Liver (tissue), 9 donors: ENCODE data around the gene ABTB2. TPM values are rescaled to one million over a fixed set of nuclear protein-coding genes. Genes with fewer than 3 reads are reported as not detected.

Source experiments
- DNase-seq: peaks from one replicate; pipeline ENCODE4 v3.0.0-alpha.2; 2017; ENCODE audit warnings: low spot score
- H3K27ac ChIP-seq, 2 donors: one replicate each; pipeline ENCODE4 v1.7.0; 2013; ENCODE audit warnings: inconsistent platforms in 2 of 2, low read length in 2 of 2, control low read depth in 1 of 2, low read depth in 1 of 2, mild to moderate bottlenecking in 1 of 2
- H3K27me3 ChIP-seq, 4 donors: one replicate each; pipeline versions ENCODE4 v1.6.1 to v1.7.0; 2013; ENCODE audit warnings: low read length in 3 of 4, inconsistent platforms in 1 of 4, mild to moderate bottlenecking in 1 of 4, moderate library complexity in 1 of 4; ENCODE audit not compliant: control insufficient read depth in 4 of 4, insufficient read depth in 4 of 4
- H3K36me3 ChIP-seq, 4 donors: one replicate each; pipeline versions ENCODE4 v1.6.1 to v1.7.0; 2013; ENCODE audit warnings: low read length in 3 of 4, mild to moderate bottlenecking in 3 of 4, low read depth in 1 of 4, moderate library complexity in 1 of 4; ENCODE audit not compliant: control insufficient read depth in 4 of 4, insufficient read depth in 3 of 4
- H3K4me1 ChIP-seq, 4 donors: one replicate each; pipeline versions ENCODE4 v1.6.1 to v1.7.0; 2013; ENCODE audit warnings: low read length in 3 of 4, mild to moderate bottlenecking in 3 of 4, moderate library complexity in 1 of 4; ENCODE audit not compliant: control insufficient read depth in 4 of 4, insufficient read depth in 4 of 4
- H3K4me3 ChIP-seq, 3 donors: one replicate each; pipeline versions ENCODE4 v1.6.1 to v1.7.0; 2013; ENCODE audit warnings: low read length in 3 of 3, control low read depth in 1 of 3, low read depth in 1 of 3, mild to moderate bottlenecking in 1 of 3
- H3K9ac ChIP-seq, 2 donors: one replicate each; pipeline ENCODE4 v1.7.0; 2013; ENCODE audit warnings: low read length in 2 of 2, mild to moderate bottlenecking in 2 of 2, moderate library complexity in 2 of 2, control low read depth in 1 of 2, low read depth in 1 of 2
- H3K9me3 ChIP-seq, 4 donors: one replicate each; pipeline versions ENCODE4 v1.6.1 to v1.7.0; 2013; ENCODE audit warnings: low read length in 3 of 4; ENCODE audit not compliant: control insufficient read depth in 4 of 4
- CTCF ChIP-seq: fragments of 150-350 bp; IDR thresholded peaks from 2 replicates; pipeline ENCODE4 v1.5.1; 2017; ENCODE audit warnings: improper control_type of control experiment, low read depth, low read length; ENCODE audit not compliant: missing input control
- EGR1 ChIP-seq, 2 donors: IDR thresholded peaks; 2 replicates each; pipeline ENCODE4 v1.6.1; 2016 to 2018; ENCODE audit warnings: antibody characterized with exemption in 2 of 2, low read depth in 2 of 2
- FOXA1 ChIP-seq: IDR thresholded peaks from 2 replicates; pipeline ENCODE4 v1.6.1; 2016; ENCODE audit warnings: antibody characterized with exemption
- GABPA ChIP-seq, 2 donors: IDR thresholded peaks in 1 of 2; conservative IDR thresholded peaks in 1 of 2; 2 replicates each; pipeline ENCODE4 v1.6.1; 2016; ENCODE audit warnings: antibody characterized with exemption in 2 of 2, mild to moderate bottlenecking in 1 of 2, moderate library complexity in 1 of 2
- RXRA ChIP-seq, 2 donors: IDR thresholded peaks; 2 replicates each; pipeline ENCODE4 v1.6.1; 2017 to 2018; ENCODE audit warnings: antibody characterized with exemption in 2 of 2, mild to moderate bottlenecking in 1 of 2
- TAF1 ChIP-seq: conservative IDR thresholded peaks from 2 replicates; pipeline ENCODE4 v1.6.1; 2016; ENCODE audit warnings: antibody characterized with exemption, mild to moderate bottlenecking
- WGBS: extraction: QIAGEN DNeasy Blood & Tissue Kit; methylation state at CpG from one replicate; pipeline ENCODE4 v1.1.7; 2013; 5-methylcytosine and 5-hydroxymethylcytosine counted together
- polyA plus RNA-seq, 2 donors: library from polyadenylated mRNA; stranded (reverse) in 1 of 2; unstranded in 1 of 2; fragments of 200-250 nt in 1 of 2; fragments of >200 nt in 1 of 2; fragmentation: Nextera tagmentation in 1 of 2; extraction: Ambion mirVana in 1 of 2; gene quantifications; one replicate each; pipeline versions ENCODE4 v1.2.1 to v1.2.3, GENCODE V29; 2013 to 2015
- total RNA-seq, 2 donors: library from RNA; depleted of rRNA; stranded (reverse); fragments of >200 nt; gene quantifications; one replicate each; pipeline ENCODE4 v1.2.3, GENCODE V29; 2014
- TF ChIP-seq, protein P1 (sequence below): IDR thresholded peaks from 2 replicates; pipeline ENCODE4 v1.6.1; 2016; ENCODE audit warnings: antibody characterized with exemption
- TF ChIP-seq, protein P2 (sequence below): IDR thresholded peaks from 2 replicates; pipeline ENCODE4 v1.6.1; 2016; ENCODE audit warnings: antibody characterized with exemption
- TF ChIP-seq, protein P3 (sequence below): IDR thresholded peaks from 2 replicates; pipeline ENCODE4 v1.6.1; 2016; ENCODE audit warnings: antibody characterized with exemption, mild to moderate bottlenecking
- donor health status: healthy.
- donor health status: healthy.
- donor health status: healthy.
- donor health status: healthy.
- donor health status: healthy.

The ABTB2 gene
- total and polyA plus RNA-seq, 4 donors = 2.4 to 8.9 (median 6.1) TPM

- TF ChIP-seq, protein P1, sequence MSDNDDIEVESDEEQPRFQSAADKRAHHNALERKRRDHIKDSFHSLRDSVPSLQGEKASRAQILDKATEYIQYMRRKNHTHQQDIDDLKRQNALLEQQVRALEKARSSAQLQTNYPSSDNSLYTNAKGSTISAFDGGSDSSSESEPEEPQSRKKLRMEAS = no peak
- TF ChIP-seq, protein P2, sequence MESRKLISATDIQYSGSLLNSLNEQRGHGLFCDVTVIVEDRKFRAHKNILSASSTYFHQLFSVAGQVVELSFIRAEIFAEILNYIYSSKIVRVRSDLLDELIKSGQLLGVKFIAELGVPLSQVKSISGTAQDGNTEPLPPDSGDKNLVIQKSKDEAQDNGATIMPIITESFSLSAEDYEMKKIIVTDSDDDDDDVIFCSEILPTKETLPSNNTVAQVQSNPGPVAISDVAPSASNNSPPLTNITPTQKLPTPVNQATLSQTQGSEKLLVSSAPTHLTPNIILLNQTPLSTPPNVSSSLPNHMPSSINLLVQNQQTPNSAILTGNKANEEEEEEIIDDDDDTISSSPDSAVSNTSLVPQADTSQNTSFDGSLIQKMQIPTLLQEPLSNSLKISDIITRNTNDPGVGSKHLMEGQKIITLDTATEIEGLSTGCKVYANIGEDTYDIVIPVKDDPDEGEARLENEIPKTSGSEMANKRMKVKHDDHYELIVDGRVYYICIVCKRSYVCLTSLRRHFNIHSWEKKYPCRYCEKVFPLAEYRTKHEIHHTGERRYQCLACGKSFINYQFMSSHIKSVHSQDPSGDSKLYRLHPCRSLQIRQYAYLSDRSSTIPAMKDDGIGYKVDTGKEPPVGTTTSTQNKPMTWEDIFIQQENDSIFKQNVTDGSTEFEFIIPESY = no peak
- TF ChIP-seq EGR1 (IDR thresholded peaks at IDR 0.05; ENCODE audit: low read depth in 2 of 2) = no peak
- TF ChIP-seq TAF1 = no peak
- TF ChIP-seq CTCF = no peak
- TF ChIP-seq GABPA (IDR thresholded peaks at IDR 0.05 in 1 of 2, conservative IDR thresholded peaks at IDR 0.05 in 1 of 2) = no peak
- TF ChIP-seq, protein P3, sequence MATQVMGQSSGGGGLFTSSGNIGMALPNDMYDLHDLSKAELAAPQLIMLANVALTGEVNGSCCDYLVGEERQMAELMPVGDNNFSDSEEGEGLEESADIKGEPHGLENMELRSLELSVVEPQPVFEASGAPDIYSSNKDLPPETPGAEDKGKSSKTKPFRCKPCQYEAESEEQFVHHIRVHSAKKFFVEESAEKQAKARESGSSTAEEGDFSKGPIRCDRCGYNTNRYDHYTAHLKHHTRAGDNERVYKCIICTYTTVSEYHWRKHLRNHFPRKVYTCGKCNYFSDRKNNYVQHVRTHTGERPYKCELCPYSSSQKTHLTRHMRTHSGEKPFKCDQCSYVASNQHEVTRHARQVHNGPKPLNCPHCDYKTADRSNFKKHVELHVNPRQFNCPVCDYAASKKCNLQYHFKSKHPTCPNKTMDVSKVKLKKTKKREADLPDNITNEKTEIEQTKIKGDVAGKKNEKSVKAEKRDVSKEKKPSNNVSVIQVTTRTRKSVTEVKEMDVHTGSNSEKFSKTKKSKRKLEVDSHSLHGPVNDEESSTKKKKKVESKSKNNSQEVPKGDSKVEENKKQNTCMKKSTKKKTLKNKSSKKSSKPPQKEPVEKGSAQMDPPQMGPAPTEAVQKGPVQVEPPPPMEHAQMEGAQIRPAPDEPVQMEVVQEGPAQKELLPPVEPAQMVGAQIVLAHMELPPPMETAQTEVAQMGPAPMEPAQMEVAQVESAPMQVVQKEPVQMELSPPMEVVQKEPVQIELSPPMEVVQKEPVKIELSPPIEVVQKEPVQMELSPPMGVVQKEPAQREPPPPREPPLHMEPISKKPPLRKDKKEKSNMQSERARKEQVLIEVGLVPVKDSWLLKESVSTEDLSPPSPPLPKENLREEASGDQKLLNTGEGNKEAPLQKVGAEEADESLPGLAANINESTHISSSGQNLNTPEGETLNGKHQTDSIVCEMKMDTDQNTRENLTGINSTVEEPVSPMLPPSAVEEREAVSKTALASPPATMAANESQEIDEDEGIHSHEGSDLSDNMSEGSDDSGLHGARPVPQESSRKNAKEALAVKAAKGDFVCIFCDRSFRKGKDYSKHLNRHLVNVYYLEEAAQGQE = no peak
- 77% methylated on average over 17 of the region's 17 CpGs for WGBS
- H3K4me3 ChIP-seq = no peak overlapping the region
- no peak for DNase-seq
- no peaks in the 10 kb centered on the region for H3K27me3 ChIP-seq
- no peak overlapping the region for H3K27ac ChIP-seq
- H3K9me3 ChIP-seq = no peaks in the 10 kb centered on the region
- no peak overlapping the region for H3K9ac ChIP-seq
- no peaks in the 10 kb centered on the region for H3K36me3 ChIP-seq
- peaks cover 2 to 16% (median 7%) of the 10 kb centered on the region in 4 donors for H3K4me1 ChIP-seq
Observed at GRCh38 chr11:34284811-34285481, 72.9 kb downstream of the ABTB2 start.

- H3K4me3 ChIP-seq = no peak overlapping the region
- no peak for DNase-seq
- no peak for TF ChIP-seq FOXA1
- no peak for TF ChIP-seq RXRA (IDR thresholded peaks at IDR 0.05)
- TF ChIP-seq, protein P1 = no peak
- H3K36me3 ChIP-seq = no peaks in the 10 kb centered on the region
- no peak overlapping the region for H3K9ac ChIP-seq
- no peaks in the 10 kb centered on the region for H3K9me3 ChIP-seq
- no peaks in the 10 kb centered on the region for H3K27me3 ChIP-seq
- H3K4me1 ChIP-seq = peaks cover 3 to 20% (median 7%) of the 10 kb centered on the region in 4 donors
- no peak overlapping the region for H3K27ac ChIP-seq
- 47% methylated on average over 3 of the region's 3 CpGs for WGBS
Observed at GRCh38 chr11:34284156-34284555, 73.7 kb downstream of the ABTB2 start.
